GM19035 (cell line): ENCODE measurements around the gene SNED1.

Source experiments
- ATAC-seq: cut with Tn5 transposase; IDR thresholded peaks from one replicate; pipeline ENCODE4 v1.9.1; 2021; ENCODE audit not compliant: unreplicated experiment

The SNED1 gene

DNA sequence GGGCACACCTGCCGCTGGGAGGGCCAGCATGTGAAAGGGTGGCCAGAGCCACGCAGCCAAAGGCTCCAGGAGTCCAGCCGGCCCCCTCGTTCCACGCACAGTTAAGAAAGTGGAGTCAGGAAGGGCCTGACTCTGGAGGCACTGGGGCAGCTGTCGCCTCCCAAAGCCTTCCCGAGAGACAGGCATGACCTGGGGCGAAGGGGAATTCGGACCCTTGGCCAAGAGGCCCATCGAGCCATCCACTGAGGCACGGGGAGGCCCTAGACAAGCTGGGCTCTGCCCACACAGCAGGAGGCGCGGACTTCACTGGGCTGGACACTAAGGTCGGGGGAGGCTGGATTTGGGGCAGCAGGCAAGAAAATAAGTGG is 38.5 kb upstream of the SNED1 start:
- no peak for ATAC-seq

DNA sequence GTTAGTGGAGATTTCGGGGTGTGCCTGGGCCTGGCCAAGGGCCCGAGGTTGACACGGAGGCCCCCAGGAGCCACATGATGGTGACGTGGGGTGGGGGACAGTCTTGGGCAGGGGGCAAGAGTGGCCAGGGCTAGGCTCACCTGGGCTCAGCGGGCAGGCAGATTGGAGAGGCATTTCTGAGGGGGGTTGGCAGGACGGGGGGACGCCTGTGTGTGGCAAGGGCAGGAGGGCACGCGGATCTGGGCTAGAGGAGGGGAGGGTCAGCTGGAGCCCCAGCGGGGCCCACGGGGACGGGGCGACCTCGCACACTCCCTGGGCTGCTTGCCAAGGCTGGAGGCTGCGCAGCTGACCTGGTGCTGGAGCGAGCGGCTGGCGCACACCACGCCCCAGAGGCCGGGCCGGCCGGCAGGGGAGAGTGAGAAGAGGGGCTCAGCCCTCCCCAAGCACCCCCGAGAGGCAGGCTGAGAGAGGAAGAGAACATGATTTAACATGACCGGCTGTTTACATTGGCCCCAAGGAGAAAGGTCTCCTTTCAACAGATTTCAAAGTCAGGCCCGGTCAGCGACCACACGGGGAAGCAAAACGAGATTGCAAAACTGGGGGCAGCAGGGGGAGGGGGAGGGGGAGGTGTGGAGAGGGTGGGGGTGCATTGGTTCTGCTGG is 38.0 kb upstream of the SNED1 start:
- ATAC-seq = no peak

DNA sequence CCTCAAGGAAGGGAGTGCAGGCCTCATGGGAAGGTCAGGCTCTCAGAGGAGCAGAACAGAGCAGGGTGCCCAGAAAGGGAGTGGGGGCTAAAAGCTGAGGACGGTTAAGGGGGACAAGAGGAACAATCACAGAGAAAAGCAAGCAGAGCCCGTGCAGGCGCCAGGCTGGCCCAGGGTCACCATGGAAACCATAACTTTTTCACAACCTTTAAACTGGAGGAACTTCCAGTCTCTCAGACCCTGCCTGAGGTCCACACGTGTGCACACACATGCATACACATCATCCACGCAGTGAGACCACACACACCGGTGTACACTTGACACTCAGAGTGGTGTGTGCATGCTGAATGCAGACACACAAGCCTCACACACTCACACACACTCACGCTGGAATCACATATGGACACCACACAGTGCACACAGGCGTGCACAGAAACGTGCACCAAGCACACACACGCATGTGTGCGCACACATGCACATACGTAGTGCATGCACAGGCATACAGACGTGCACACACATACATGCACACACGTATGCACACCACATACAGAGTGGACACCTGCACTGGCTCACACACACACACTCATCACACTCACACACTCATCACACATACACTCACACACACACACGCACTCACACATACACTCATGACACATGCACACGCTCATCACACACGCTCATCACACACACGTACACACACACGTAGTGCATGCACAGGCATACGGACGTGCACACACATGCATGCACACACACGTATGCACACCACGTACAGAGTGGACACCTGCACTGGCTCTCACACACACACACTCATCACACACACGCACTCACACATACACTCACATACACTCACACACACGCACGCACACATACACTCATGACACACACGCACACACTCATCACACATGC is 37.2 kb upstream of the SNED1 start:
- ATAC-seq = no peak

DNA sequence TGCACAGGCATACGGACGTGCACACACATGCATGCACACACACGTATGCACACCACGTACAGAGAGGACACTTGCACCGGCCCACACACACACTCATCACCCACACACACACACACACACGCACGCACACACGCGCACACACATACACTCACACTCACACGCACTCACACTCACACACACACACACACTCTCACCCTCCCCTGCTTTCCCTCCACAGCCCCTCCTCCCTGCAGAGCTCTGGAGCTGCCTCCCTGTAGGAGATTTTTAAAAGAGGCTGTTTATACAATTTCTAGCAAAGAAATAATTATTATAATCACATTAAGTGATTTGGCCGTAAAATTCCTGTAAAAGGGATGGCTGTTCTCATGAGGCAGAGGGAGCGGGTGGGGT is 36.5 kb upstream of the SNED1 start:
- no peak for ATAC-seq

DNA sequence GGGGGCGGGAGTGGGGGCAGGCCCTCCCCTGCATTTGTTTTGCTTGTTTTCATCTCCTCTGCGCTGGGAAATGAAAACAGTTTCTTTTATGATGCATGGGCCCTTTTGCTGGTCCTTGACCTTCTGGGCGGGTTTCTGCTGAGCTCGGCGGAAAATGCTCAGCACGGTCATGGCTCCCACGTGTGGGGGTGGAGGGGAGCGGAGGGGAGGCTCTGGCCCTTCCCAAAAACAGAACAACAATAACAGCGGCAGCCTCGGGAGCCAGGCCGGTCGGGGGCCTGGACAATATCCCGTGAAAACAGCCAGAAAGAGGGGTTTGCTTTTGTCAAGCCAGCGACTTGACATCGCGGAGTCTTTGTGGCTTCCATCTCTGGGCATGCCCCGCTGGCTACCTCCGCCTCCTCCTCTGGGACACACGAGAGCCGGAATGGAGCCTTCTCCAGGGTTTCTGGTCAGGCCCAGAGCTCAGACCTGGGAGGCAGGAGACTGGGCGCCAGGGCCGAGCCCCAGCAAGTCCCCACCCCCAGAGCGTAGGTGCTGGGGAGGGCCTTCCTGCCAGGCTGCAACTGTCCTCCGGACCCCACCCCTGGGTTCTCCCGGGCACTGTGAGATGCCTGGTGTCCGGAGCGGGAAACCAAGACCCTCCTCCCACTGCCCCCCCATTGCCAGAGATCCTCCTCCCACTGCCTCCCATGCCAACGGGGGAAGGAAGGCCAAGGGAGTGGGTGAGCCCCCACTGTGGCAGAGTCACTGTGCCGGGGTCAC is 35.9 kb upstream of the SNED1 start:
- no peak for ATAC-seq

DNA sequence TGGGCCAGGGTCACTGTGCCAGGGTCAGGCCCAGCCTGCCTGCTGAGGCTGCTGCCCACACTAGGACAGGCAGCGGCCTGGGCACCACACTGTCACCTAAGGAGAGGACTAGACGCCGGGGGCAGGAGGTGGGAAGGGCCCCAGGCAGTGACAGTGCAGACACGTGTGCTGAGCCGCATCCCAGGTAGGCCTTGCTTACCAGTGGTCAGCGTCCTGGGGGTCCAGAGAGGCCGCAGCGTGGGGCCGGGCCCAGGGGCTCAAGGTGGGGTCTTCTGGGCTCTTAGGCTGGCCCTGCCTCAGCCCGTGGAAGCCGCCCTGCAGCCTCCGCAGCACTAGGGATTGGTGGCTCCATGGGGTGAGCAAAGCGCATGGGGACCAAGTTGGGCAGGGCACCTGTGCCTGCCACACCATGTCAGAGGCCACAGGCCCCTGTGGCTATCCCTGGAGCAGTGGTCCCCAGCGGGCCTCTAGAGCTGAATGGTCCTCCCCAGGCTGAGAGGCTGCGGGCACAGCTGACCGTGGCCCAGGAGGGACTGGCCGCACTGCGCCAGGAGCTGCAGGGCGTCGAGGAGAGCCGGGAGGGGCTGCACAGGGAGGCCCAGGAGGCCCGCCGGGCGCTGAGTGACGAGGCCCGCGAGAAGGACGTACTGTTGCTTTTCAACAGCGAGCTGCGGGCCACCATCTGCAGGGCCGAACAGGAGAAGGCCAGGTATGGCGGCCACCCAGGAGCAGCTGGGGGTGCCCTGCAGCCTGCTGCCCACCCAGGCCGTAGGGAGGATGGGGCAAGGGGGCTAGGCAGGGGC is 35.2 kb upstream of the SNED1 start:
- ATAC-seq = no peak

DNA sequence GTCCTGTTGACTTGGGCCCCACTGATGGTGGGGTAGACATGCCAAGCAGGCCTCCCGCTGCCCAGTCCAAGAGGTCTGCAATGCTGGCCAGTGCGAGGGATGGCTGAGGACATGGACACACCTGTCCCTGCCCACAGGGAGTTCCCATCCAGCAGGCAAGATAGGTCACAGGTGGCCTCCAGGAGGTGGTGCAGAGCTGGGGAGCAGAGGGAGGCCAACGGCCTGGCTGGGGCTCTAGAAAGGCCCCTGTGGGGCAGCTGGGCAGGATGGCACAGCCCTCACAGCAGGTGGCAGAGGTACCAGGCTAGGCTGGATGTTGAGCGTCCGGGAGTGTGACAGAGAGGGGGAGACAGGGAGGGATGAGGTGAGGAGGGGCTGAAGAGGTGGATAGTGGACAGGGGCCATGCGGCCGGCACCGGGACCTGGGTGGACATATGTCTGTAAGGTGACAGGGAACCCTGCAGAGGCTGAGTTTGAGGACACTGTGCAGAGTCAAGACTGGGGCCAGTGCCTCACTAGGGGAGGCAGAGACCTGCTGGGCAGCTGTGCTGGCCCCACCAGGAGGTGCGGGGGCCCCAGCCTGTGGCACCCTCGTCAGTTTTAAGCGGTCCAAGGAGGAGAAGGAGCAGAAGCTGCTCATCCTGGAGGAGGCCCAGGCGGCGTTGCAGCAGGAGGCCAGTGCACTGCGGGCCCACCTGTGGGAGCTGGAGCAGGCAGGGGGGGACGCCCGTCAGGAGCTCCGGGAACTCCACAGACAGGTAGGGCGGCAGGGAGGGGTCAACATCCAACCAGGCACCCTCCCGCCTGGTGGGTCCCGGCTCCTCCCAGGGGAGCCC is 34.3 kb upstream of the SNED1 start:
- ATAC-seq = no peak

DNA sequence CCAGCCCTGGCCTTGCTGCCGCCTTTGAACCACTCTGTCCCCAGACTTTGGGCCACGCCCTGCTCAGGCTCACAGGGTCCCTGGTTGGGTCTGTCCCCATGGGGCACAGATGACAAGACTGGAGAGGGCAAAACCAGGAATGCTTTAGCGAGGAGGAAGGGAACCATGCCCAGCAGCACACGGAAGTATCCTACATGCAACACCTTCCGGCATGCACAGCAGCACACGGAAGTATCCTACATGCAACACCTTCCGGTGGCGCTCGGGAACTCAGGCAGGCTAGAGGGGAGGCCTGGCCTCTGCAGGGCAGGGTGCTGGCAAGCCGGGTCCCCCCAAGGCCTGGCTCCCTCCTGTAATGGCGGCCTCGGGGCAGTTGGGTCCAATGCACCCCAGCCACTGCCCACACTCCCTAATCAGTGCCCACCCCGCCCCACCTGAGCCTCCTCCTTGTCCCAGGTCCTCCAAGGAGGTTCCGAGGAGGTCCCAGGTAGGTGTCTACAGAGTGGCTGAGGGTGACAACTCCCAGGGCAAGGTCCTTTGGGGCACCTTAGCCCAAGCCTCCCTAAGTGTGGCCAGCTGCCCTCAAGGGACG is 33.6 kb upstream of the SNED1 start:
- no peak for ATAC-seq

DNA sequence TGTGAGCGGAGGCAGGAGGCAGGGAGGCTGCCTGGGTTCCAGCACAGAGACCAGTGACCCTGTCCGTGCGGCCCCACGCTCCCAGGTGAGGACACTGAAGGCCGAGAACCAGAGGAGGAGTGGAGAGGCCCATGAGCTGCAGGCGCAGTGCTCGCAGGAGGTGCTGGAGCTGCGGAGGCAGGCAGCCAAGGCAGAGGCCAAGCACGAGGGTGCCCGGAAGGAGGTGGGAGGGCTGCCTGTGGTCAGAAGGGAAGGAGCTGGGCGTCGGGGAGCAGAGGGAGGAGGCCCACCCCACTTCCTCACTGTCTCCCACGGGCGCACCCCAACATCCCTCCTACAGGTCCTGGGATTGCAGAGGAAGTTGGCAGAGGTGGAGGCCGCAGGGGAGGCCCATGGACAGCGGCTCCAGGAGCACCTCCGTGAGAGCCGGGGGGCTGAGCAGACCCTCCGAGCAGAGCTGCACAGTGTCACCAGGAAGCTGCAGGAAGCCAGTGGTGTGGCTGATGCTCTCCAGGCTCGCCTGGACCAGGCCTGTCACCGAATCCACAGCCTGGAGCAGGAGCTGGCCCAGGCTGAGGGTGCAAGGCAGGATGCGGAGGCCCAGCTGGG is 33.0 kb upstream of the SNED1 start:
- no peak for ATAC-seq

DNA sequence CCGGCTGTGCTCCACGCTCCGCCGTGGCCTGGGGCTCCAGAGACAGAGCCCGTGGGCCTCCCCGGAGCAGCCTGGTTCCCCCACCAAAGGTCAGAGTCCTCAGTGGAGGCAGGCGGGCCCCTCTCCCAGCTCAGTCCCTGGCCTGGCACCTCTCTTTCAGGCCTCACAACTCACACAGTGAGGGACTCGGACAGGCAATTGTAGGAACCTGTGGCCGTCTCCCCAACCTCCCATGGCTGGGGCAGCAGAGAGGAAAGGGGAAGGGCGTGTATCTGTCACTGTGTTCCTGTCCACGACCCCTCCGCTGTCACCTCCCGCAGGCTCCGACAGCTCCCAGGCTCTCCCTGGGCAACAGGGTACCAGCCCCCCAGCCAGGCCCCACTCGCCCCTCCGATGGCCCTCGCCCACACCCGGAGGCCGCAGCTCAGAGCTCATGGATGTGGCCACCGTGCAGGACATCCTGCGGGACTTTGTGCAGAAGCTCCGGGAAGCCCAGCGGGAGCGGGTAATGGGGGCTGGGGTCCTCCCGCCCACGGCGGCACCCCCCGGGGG is 32.4 kb upstream of the SNED1 start:
- no peak for ATAC-seq

DNA sequence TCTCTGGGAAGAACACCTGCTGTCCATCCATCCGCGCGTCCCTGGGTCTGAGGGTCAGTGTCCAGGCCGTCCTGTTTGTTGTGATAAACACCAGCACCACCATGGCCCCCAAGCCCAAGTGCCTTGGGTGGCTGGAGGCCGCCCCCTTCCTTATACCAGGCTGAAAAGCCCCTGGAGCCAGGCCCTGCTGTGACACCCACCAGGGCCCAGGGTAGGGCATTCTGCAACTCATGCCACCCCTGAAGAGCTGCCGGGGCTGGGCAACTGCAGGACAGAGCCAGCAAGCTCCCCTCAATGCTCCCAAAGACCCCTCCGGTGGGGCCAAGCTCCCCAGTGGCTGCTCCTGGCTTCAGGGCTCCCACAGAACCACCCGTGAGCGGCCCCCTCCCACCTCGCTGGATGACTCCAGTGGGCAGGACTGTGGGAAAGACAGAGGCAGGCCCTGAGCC is 31.9 kb upstream of the SNED1 start:
- ATAC-seq = no peak

DNA sequence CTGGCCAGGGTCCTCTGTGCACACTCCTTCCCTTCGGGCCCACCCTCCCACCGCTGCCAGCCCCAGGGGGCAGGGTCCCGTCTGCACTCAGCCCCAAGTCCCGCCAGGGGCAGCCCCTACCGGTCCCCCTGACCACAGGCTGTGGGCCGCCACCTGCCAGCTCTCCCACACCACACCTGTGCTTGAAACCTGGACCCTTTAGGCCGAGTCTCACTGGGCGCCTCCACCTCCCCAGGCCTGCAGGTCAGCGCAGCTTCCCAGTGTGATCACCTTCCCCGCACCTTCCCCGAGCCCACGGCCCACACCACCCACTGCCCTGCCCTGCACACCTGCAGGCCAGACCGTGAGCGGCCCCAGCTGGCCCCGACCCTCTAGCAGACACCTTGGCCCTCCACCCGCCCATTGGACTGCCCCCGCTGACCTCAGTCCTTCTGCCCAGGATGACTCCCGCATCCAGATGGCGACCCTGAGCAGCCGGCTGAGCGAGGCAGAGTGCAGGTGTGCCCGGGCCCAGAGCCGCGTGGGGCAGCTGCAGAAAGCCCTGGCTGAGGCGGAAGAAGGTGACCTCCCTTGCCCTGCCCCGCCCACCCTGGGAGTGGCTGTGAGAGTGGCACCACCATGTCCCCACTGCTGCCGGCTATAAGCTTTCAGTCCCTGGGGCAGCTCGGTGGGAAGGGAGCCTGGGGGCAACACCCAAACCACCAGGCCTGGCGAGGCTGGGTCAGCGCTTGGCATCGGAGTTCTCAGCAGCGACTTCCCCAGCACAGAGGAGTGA is 31.3 kb upstream of the SNED1 start:
- ATAC-seq = no peak

DNA sequence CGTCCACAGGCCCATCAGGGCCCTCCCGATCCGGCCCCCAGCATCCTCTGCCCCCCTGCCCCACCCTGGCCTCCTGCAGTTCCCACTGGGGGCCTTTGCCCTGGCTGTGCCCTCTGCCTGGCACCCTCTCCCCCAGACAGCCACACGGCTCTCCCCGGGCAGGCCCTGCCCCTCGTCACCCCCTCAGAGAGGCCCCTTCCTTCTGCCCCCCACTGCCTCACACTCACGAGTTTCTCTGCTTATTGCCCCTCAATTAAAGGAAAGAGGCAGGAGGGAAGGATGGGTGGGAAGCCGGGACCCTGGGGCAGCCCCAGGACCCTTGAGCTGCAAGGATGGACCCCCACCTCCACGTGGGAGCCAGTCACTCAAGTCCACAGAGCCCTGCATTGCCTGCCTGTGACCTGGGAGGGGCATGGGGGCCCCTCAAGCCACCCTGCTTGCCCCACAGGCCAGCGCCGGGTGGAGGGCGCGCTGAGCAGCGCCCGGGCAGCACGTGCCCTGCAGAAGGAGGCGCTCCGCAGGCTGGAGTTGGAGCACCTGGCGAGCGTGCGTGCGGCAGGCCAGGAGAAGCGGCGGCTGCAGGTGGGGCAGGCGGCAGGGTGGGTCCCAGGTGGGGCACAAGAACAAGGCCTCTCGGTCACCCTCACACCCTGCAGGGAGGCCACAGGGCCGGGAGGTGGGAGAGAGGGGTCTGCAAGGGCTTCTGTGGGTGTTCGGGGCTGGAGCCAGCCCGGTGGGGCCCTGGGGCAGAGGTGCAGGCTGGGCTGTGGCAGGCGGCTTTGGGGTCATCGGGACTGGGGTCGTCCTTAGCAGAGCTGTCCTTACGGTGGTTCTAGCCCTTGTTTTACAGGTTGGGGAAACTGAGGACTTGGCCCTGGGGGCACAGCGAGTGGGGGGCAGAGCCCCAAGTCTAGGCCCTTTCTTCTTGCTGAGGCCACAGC is 30.5 kb upstream of the SNED1 start:
- ATAC-seq = no peak

DNA sequence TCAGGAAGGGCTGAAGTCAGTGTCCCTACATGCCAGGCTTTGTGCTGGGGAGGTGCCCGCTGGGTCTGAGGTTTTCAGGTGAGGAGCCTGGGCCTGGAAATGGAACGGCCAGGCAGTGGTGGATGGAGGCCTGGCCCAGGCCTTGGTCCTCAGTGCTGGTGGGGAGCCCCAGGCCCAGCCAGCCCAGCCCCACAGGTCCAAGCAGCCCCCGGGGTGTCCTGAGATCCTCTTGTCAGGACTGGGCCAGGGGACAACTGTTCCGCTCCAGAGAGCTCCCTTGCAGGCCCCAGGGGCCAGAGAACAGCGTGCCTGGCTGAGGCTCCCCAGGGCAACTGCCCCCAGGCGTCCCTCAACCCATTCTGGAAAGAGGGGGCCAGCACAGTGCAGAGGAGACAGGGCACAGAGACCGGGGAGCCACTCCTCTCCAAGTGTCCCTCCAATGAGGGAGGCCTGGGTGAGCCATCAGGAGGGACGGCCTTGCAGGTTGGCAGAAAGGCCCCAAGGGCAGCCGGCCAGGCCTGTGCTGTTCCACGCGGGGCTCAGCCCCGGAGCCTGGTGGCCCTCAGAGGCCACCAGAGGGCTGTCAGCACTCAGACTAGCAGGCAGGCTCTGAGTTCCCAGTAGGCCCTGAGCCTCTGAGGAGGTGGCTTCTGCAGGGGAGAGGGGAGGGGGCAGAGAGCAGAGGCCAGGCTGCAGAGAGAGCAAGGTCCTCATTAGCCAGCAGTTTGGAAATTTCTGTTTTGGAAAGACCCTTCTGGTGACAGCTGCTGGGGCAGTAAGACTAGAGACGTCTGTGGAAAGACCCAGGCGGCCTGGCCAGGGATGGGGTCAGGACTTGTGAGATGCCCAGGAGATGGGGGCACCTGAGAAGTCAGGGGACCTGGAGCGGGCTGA is 29.4 kb upstream of the SNED1 start:
- no peak for ATAC-seq

DNA sequence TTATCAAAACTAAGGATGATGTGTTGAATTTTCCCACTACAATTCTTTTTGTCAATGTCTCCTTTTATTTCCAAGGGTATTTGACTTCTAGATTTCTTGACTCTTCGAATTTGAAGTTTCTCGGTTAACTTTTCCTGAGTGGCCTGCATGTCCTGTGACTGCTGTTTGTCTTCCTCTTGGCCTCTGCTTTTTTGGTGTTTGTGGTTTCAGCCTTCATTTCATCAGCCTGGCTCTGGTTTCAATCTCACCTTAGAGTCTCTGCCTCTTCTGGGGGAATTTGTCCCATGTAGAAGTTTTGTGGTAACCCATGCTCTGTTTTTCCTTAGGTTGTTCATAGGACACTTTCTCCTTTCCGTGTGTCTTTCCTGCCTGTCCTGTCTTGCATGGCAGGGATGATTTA is 28.3 kb upstream of the SNED1 start:
- no peak for ATAC-seq

DNA sequence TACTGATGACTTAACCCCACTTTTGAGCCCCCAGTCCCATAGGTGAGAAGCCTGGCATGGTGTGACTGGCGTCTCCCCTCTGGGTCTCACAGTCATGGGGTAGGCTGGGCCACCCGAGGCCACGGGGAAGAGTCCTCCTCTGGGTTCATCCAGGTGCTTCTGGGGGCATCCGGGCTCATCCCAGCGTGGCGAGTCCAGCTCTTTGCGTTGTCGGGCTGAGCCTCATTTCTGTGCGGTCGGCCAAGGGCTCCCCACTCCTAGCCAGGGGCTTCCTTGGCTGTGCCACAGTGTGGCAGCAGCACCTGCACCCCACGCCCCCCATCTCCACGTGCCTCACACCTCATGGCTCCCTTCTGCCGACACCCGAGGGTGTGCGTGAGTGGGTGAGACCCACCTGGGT is 27.6 kb upstream of the SNED1 start:
- no peak for ATAC-seq
